ENCODE results near the gene RAB3IL1. TPM values are rescaled to one million over a fixed set of nuclear protein-coding genes. Genes with fewer than 3 reads are reported as not detected.

The RAB3IL1 gene
- total RNA-seq, 1 donor from 2014 or later: 9.5 TPM

DNA sequence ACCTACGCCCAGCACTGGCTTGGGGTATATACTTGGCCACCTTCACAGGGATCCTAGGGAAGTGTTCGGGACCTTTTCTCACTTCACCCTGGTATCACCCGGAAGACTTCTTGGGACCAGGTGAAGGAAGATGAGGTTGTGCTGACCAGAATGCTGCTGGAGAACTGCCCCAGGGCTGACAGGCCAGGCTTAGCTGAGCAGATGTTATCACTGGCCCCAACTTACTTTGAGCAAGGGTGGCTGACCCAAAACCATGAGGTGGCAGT is 45.6 kb upstream of the RAB3IL1 start:
- peak overlapping the region; percentile 97 for H3K4me3 ChIP-seq
- peak overlapping the region; percentile 100 for H3K27ac ChIP-seq (replicated peaks)
- TF ChIP-seq, protein P1, sequence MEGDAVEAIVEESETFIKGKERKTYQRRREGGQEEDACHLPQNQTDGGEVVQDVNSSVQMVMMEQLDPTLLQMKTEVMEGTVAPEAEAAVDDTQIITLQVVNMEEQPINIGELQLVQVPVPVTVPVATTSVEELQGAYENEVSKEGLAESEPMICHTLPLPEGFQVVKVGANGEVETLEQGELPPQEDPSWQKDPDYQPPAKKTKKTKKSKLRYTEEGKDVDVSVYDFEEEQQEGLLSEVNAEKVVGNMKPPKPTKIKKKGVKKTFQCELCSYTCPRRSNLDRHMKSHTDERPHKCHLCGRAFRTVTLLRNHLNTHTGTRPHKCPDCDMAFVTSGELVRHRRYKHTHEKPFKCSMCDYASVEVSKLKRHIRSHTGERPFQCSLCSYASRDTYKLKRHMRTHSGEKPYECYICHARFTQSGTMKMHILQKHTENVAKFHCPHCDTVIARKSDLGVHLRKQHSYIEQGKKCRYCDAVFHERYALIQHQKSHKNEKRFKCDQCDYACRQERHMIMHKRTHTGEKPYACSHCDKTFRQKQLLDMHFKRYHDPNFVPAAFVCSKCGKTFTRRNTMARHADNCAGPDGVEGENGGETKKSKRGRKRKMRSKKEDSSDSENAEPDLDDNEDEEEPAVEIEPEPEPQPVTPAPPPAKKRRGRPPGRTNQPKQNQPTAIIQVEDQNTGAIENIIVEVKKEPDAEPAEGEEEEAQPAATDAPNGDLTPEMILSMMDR (IDR thresholded peaks at IDR 0.05; ENCODE audit: borderline replicate concordance): no peak

GRCh38 chr11:61962213-61963015 is 45.0 kb upstream of the RAB3IL1 start:
- Histone ChIP-seq H3K27me3 (ENCODE audit: low read depth) (no peaks in the 10 kb centered on the region), H3K9me3 (replicated peaks) (no peaks in the 10 kb centered on the region), H3K36me3 (peaks cover 41% of the 10 kb centered on the region), H3K4me3 (no peak overlapping the region), H3K27ac (replicated peaks) (peak overlapping the region; percentile 100), H3K4me1 (peaks cover 71% of the 10 kb centered on the region)
- DNase-seq: no peak
- TF ChIP-seq, protein P1 (IDR thresholded peaks at IDR 0.05; ENCODE audit: borderline replicate concordance): no peak
- intact Hi-C loops (cut with micrococcal nuclease): loop anchor here (5.0 kb wide), 1 partner anchor 120 kb away; no protein-coding TSS in a partner anchor

More for the DNA sequence above, 45.6 kb upstream of the RAB3IL1 start:
- DNase-seq: no peak
- Histone ChIP-seq H3K4me1 (peaks cover 74% of the 10 kb centered on the region), H3K27me3 (ENCODE audit: low read depth) (no peaks in the 10 kb centered on the region), H3K36me3 (peaks cover 41% of the 10 kb centered on the region), H3K9me3 (replicated peaks) (no peaks in the 10 kb centered on the region)
- intact Hi-C loops (cut with micrococcal nuclease): loop anchor here (5.0 kb wide), 1 partner anchor 119 kb away; no protein-coding TSS in a partner anchor

DNA sequence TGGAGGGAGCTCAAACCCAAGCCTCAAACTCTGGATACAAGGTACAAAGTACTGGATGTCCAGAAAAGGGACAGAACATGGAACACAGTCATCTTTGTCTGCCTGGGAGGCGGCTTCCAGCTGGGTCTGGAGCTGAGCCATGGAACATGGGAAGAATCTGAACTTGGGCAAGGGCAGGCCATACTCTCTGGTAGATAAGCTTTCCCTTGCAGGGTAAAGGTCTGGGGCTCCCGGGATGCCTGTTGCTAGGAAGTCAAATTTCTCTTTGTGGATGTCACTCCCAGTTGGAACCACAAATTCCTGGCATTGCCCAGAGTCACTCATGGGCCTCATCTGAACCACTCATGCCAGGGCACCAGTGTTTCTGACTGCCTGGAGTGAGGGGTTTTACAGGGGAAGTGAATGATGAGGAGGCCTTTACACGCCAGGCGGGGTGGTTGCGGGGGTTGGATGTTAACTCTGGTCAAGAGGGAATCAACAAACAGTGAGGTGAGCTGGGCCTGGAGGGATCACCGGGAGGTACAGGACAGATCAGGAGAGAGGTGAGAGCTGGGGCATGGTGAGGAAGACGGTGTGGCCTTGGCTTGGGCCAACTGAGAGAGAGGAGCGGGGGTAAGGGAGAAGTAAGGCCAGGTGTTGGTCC is 44.3 kb upstream of the RAB3IL1 start:
- DNase-seq: peak; percentile 78
- H3K9me3 ChIP-seq (replicated peaks): no peaks in the 10 kb centered on the region
- H3K27ac ChIP-seq (replicated peaks): peak overlapping the region; percentile 100
- peaks cover 64% of the 10 kb centered on the region for H3K4me1 ChIP-seq
- intact Hi-C loops (cut with micrococcal nuclease): loop anchor here (5.0 kb wide), 1 partner anchor 121 kb away; no protein-coding TSS in a partner anchor
- H3K4me3 ChIP-seq: no peak overlapping the region
- peaks cover 39% of the 10 kb centered on the region for H3K36me3 ChIP-seq
- TF ChIP-seq, protein P1 (IDR thresholded peaks at IDR 0.05; ENCODE audit: borderline replicate concordance): no peak
- no peaks in the 10 kb centered on the region for H3K27me3 ChIP-seq (ENCODE audit: low read depth)

- peak overlapping the region; percentile 100 for H3K27ac ChIP-seq (replicated peaks)
- no peaks in the 10 kb centered on the region for H3K9me3 ChIP-seq (replicated peaks)
- H3K4me3 ChIP-seq: no peak overlapping the region
- peaks cover 56% of the 10 kb centered on the region for H3K4me1 ChIP-seq
- no peak for DNase-seq
- TF ChIP-seq, protein P1 (IDR thresholded peaks at IDR 0.05; ENCODE audit: borderline replicate concordance): no peak
- H3K27me3 ChIP-seq (ENCODE audit: low read depth): peaks cover under 1% of the 10 kb centered on the region
- peaks cover 27% of the 10 kb centered on the region for H3K36me3 ChIP-seq
- intact Hi-C loops (cut with micrococcal nuclease): loop anchor here (5.0 kb wide), 1 partner anchor 122 kb away; no protein-coding TSS in a partner anchor
Observed at GRCh38 chr11:61960532-61960931, 43.2 kb upstream of the RAB3IL1 start.

DNA sequence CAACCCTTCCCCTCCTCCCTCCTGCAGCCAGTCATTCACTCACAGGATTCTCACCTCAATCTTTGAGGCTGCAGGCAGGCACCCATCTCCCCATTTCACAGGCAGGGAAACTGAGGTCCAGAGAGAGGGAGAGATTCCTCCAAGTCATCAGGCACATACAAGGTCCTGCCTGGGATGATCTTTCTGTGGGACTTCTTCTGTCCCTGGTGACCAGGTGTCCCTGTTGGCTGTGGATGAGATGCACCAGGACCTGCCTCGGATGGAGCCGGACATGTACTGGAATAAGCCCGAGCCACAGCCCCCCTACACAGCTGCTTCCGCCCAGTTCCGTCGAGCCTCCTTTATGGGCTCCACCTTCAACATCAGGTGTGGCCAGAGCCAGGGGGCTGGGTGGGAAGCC is 42.3 kb upstream of the RAB3IL1 start:
- Histone ChIP-seq H3K27ac (replicated peaks) (peak overlapping the region; percentile 100), H3K9me3 (replicated peaks) (no peaks in the 10 kb centered on the region), H3K27me3 (ENCODE audit: low read depth) (peaks cover 6% of the 10 kb centered on the region), H3K4me3 (no peak overlapping the region), H3K4me1 (peaks cover 56% of the 10 kb centered on the region), H3K36me3 (peaks cover 19% of the 10 kb centered on the region)
- no peak for DNase-seq
- intact Hi-C loops (cut with micrococcal nuclease): loop anchor here (5.0 kb wide), 1 partner anchor 123 kb away; no protein-coding TSS in a partner anchor
- TF ChIP-seq, protein P1 (IDR thresholded peaks at IDR 0.05; ENCODE audit: borderline replicate concordance): no peak

Measured in left ventricle myocardium inferior (tissue), 1 donor.